Kidney (tissue), 14 donors: Measurements from ENCODE around the gene MCTP2. TPM values are rescaled to one million over a fixed set of nuclear protein-coding genes. Genes with fewer than 3 reads are reported as not detected.
A peak's percentile ranks its signal among the peaks of the same experiment; 100 is the strongest.

Experiments
- DNase-seq, 5 donors: peaks; one replicate each; pipeline ENCODE4 v3.0.0-alpha.2; 2013 to 2020
- FAIRE-seq: peaks from 2 replicates; lab custom pipeline; 2012; peaks lifted over from hg19 to GRCh38; lab: Jason Lieb, UNC
- H3K27ac ChIP-seq, 2 donors: one replicate each; pipeline ENCODE4 v1.7.0; 2013; ENCODE audit warnings: low read depth in 2 of 2, low read length in 2 of 2, inconsistent platforms in 1 of 2
- H3K27me3 ChIP-seq: one replicate; pipeline ENCODE4 v1.7.1; 2013; ENCODE audit warnings: low read length, inconsistent platforms; ENCODE audit not compliant: control insufficient read depth, insufficient read depth
- H3K36me3 ChIP-seq, 3 donors: one replicate each; pipeline versions ENCODE4 v1.7.0 to v1.7.1; 2013; ENCODE audit warnings: low read length in 3 of 3, control low read depth in 1 of 3, inconsistent platforms in 1 of 3; ENCODE audit not compliant: insufficient read depth in 3 of 3, control insufficient read depth in 2 of 3
- H3K4me1 ChIP-seq, 3 donors: one replicate each; pipeline versions ENCODE4 v1.7.0 to v1.7.1; 2013; ENCODE audit warnings: low read length in 3 of 3, inconsistent platforms in 1 of 3, low read depth in 1 of 3; ENCODE audit not compliant: control insufficient read depth in 2 of 3, insufficient read depth in 2 of 3
- H3K4me3 ChIP-seq, 3 donors: one replicate each; pipeline versions ENCODE4 v1.7.0 to v1.8.1; 2013; ENCODE audit warnings: low read length in 3 of 3, control low read depth in 1 of 3, inconsistent platforms in 1 of 3
- H3K9ac ChIP-seq, 3 donors: one replicate each; pipeline versions ENCODE4 v1.7.0 to v1.7.1; 2013; ENCODE audit warnings: low read length in 3 of 3, control low read depth in 1 of 3, inconsistent platforms in 1 of 3
- H3K9me3 ChIP-seq, 3 donors: one replicate each; pipeline versions ENCODE4 v1.7.0 to v1.7.1; 2013; ENCODE audit warnings: low read length in 3 of 3, control low read depth in 1 of 3, inconsistent platforms in 1 of 3; ENCODE audit not compliant: control insufficient read depth in 2 of 3, insufficient read depth in 1 of 3
- intact Hi-C: fragments of 100-400 bp; cut with DNase I; formaldehyde crosslinking; loops from one replicate; pipeline ENCODE4 v1.11.1; 2022
- polyA plus RNA-seq: library from polyadenylated mRNA; stranded (reverse); fragments of 350-450 nt; fragmentation: Illumina TruSeq; extraction: RNeasy Lipid Tissue Mini Kit (QIAGEN cat#74804); gene quantifications from one replicate; pipeline ENCODE4 v1.2.3, GENCODE V29; 2014; ENCODE audit warnings: low read depth, low replicate concordance; ENCODE audit not compliant: insufficient read depth
- total RNA-seq: library from RNA; stranded (reverse); fragmentation: NEBNext Ultra II Directional; extraction: Animal tissue kit (Norgen Biotek cat#: 25700); gene quantifications from one replicate; pipeline ENCODE4 v1.2.1, GENCODE V29; 2021
- TF ChIP-seq, protein P1 (sequence below): IDR thresholded peaks from 3 replicates; pipeline ENCODE4 v1.5.1; 2012; ENCODE audit warnings: mild to moderate bottlenecking, moderate library complexity, borderline replicate concordance; ENCODE audit not compliant: insufficient read depth; ENCODE audit errors: extremely low read depth
- donor health status: control.
- donor health status: control.
- donor health status: control.
- donor health status: control.
- donor health status: control.
- donor health status: DM: yes; HTN: yes; CAD: no.
- donor health status: Normal renal cell carcinoma (clear cell type).

The MCTP2 gene
- total and polyA plus RNA-seq, 2 donors from 2014 or later: 1.2 to 21.1 TPM

DNA sequence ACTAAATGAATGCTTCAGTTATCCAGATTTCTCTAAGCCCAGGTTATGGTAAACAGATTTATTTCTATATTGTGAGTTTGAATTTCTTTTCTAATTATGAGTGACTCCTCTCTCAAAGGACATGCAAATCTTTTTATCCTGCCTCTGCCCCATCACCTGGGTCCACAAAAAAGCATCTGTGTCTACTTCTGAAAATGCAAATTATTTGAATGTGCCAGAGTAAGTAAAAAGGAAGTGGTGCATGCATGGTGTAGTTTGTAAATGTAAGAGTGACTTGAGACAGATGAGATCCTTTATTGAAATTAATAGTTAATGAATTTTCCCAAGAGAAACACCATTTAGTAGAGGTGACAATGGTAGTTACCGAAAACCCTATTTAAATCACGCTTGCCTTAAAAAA is 26.9 kb downstream of the MCTP2 start:
- no peak for DNase-seq
- no peaks in the 10 kb centered on the region for H3K9me3 ChIP-seq
- intact Hi-C loops: no loop called here
- H3K4me1 ChIP-seq: no peaks in the 10 kb centered on the region
- no peaks in the 10 kb centered on the region for H3K36me3 ChIP-seq
- H3K27me3 ChIP-seq: no peaks in the 10 kb centered on the region
- H3K9ac ChIP-seq: no peak overlapping the region
- no peak overlapping the region for H3K4me3 ChIP-seq
- no peak overlapping the region for H3K27ac ChIP-seq
- TF ChIP-seq, protein P1, sequence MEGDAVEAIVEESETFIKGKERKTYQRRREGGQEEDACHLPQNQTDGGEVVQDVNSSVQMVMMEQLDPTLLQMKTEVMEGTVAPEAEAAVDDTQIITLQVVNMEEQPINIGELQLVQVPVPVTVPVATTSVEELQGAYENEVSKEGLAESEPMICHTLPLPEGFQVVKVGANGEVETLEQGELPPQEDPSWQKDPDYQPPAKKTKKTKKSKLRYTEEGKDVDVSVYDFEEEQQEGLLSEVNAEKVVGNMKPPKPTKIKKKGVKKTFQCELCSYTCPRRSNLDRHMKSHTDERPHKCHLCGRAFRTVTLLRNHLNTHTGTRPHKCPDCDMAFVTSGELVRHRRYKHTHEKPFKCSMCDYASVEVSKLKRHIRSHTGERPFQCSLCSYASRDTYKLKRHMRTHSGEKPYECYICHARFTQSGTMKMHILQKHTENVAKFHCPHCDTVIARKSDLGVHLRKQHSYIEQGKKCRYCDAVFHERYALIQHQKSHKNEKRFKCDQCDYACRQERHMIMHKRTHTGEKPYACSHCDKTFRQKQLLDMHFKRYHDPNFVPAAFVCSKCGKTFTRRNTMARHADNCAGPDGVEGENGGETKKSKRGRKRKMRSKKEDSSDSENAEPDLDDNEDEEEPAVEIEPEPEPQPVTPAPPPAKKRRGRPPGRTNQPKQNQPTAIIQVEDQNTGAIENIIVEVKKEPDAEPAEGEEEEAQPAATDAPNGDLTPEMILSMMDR: no peak
- FAIRE-seq: no peak

DNA sequence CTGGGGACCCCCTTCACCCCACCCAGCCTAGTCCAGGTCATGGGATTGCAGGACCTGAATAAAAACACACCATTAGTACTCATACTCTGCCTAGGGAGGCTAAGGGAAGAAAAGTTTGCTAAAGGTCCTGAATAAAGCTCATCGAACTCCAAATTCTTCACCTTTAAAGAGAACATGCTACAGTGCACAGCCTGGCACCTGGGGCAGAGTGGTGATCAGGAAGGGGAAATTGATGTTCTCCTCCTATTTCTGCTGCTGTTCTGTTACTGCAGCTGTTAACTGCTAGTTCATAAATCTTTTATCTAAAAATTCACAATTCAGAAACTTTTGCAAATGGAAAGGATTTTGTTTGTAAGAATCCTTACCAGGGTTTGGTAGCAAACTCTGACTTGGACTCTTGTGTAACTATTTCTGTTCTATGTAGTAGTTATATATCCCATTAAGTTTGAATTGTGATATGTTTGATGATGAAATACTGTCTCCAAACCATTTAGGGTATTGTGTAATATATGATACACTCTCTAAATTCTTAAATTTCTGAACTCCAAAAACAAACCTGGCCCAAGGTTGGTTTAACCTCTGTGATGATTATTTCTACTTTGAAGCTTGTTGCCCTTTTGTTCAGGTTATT is 27.9 kb downstream of the MCTP2 start:
- no peaks in the 10 kb centered on the region for H3K9me3 ChIP-seq
- H3K27me3 ChIP-seq: no peaks in the 10 kb centered on the region
- intact Hi-C loops: no loop called here
- H3K4me3 ChIP-seq: no peak overlapping the region
- no peak overlapping the region for H3K27ac ChIP-seq
- H3K36me3 ChIP-seq: no peaks in the 10 kb centered on the region
- TF ChIP-seq, protein P1: no peak
- FAIRE-seq (no peak), DNase-seq (no peak)
- no peaks in the 10 kb centered on the region for H3K4me1 ChIP-seq
- H3K9ac ChIP-seq: no peak overlapping the region

DNA sequence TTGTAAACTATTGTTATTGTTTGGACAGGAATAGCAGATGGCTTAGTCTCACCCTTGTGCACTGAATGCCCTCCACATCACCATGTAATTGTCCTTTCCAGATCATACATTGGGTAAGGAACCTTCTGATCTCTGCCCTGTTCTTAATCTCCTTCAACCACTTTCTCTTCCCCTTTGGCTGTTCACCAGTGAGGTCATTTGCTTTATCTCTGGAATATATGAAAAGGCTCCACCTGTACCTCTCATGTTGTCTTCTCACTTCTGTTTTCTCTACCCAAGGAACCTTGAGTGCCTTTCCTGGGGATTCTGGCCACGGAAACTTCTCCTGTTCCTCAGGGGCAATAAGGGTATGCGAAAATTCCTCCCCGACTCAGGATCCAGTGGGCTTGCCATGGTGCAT is 28.5 kb downstream of the MCTP2 start:
- Histone ChIP-seq H3K9ac (no peak overlapping the region), H3K36me3 (no peaks in the 10 kb centered on the region), H3K27me3 (no peaks in the 10 kb centered on the region), H3K27ac (no peak overlapping the region), H3K9me3 (no peaks in the 10 kb centered on the region), H3K4me3 (no peak overlapping the region), H3K4me1 (no peaks in the 10 kb centered on the region)
- intact Hi-C loops: no loop called here
- no peak for FAIRE-seq
- no peak for DNase-seq
- TF ChIP-seq, protein P1: no peak

DNA sequence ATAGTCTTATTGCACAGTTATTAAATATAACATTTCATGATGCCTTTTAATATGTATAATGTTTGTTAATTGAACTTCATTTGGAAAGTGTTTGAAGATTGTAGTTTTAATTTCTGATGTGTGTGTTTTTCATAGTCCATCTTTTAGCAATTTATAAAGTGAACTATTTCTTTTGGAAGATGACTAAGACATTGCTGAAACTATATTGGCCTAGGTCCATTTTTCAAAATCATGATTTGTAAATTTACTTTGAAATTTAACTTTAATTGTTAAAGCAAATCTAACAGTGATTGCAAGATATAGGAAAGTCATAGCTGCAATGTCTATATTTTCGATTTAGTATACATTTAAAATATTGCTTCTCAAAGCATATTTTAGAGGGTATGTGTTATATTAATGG is 30.8 kb downstream of the MCTP2 start:
- H3K9ac ChIP-seq: no peak overlapping the region
- H3K4me1 ChIP-seq: no peaks in the 10 kb centered on the region
- peak; percentile 86 for FAIRE-seq
- TF ChIP-seq, protein P1: no peak
- no peak overlapping the region for H3K27ac ChIP-seq
- H3K36me3 ChIP-seq: no peaks in the 10 kb centered on the region
- no peaks in the 10 kb centered on the region for H3K9me3 ChIP-seq
- no peak overlapping the region for H3K4me3 ChIP-seq
- no peaks in the 10 kb centered on the region for H3K27me3 ChIP-seq
- DNase-seq: no peak
- intact Hi-C loops: no loop called here
